IPS-18a (cell line): Measurements from ENCODE around the gene MMP24OS.

Experiments used
- H3K27ac ChIP-seq: one replicate; pipeline ENCODE4 v1.5.1; 2013; ENCODE audit warnings: low read length
- H3K27me3 ChIP-seq: one replicate; pipeline ENCODE4 v1.6.1; 2013; ENCODE audit warnings: mild to moderate bottlenecking, low read length; ENCODE audit not compliant: control insufficient read depth, insufficient read depth
- H3K36me3 ChIP-seq: one replicate; pipeline ENCODE4 v1.6.1; 2013; ENCODE audit warnings: low read depth, low read length; ENCODE audit not compliant: control insufficient read depth
- H3K4me1 ChIP-seq: one replicate; pipeline ENCODE4 v1.6.1; 2013; ENCODE audit warnings: low read depth, low read length; ENCODE audit not compliant: control insufficient read depth
- H3K4me3 ChIP-seq: one replicate; pipeline ENCODE4 v1.5.1; 2013; ENCODE audit warnings: low read length
- H3K9ac ChIP-seq: one replicate; pipeline ENCODE4 v1.6.1; 2013; ENCODE audit warnings: mild to moderate bottlenecking, low read length, moderate library complexity
- H3K9me3 ChIP-seq: one replicate; pipeline ENCODE4 v1.6.1; 2013; ENCODE audit warnings: low read depth, low read length; ENCODE audit not compliant: control insufficient read depth

The MMP24OS gene

GRCh38 chr20:35248641-35249475 is 29.1 kb downstream of the MMP24OS start:
- Histone ChIP-seq H3K4me1 (peaks cover 6% of the 10 kb centered on the region), H3K9me3 (no peaks in the 10 kb centered on the region), H3K27me3 (no peaks in the 10 kb centered on the region), H3K4me3 (no peak overlapping the region), H3K9ac (no peak overlapping the region), H3K36me3 (no peaks in the 10 kb centered on the region), H3K27ac (no peak overlapping the region)

- no peak overlapping the region for H3K27ac ChIP-seq
- no peaks in the 10 kb centered on the region for H3K27me3 ChIP-seq
- no peak overlapping the region for H3K9ac ChIP-seq
- H3K4me1 ChIP-seq, result peaks cover 6% of the 10 kb centered on the region
- H3K36me3 ChIP-seq, result no peaks in the 10 kb centered on the region
- no peak overlapping the region for H3K4me3 ChIP-seq
- H3K9me3 ChIP-seq, result no peaks in the 10 kb centered on the region
These were observed 31.2 kb downstream of the MMP24OS start for GRCh38 chr20:35246723-35247122.

DNA sequence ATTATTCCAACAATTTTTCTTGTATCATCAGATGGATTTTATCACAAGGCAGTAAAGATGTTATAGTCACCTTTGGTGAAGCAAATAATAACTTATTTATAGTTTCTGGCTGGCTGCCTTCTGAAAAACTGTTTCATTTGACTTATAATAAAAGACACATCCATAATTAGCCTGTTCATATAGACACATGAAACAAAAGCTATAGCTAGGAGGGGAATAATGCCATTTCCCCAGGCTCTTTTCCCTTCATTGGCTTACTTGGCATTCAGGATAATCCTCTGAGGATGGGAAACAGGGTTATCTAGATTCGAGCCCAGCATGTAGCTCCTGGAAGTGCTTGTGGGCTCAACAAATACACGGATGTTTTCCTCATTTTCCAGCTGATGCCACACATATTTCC is 33.9 kb downstream of the MMP24OS start:
- Histone ChIP-seq H3K9me3 (no peaks in the 10 kb centered on the region), H3K36me3 (no peaks in the 10 kb centered on the region), H3K27me3 (no peaks in the 10 kb centered on the region), H3K27ac (no peak overlapping the region), H3K9ac (no peak overlapping the region), H3K4me3 (no peak overlapping the region), H3K4me1 (no peaks in the 10 kb centered on the region)

- H3K4me3 ChIP-seq, result no peak overlapping the region
- H3K36me3 ChIP-seq, result no peaks in the 10 kb centered on the region
- H3K4me1 ChIP-seq, result no peaks in the 10 kb centered on the region
- no peak overlapping the region for H3K27ac ChIP-seq
- no peak overlapping the region for H3K9ac ChIP-seq
- no peaks in the 10 kb centered on the region for H3K9me3 ChIP-seq
- H3K27me3 ChIP-seq, result no peaks in the 10 kb centered on the region
These were observed 34.6 kb downstream of the MMP24OS start for GRCh38 chr20:35243317-35243716.

DNA sequence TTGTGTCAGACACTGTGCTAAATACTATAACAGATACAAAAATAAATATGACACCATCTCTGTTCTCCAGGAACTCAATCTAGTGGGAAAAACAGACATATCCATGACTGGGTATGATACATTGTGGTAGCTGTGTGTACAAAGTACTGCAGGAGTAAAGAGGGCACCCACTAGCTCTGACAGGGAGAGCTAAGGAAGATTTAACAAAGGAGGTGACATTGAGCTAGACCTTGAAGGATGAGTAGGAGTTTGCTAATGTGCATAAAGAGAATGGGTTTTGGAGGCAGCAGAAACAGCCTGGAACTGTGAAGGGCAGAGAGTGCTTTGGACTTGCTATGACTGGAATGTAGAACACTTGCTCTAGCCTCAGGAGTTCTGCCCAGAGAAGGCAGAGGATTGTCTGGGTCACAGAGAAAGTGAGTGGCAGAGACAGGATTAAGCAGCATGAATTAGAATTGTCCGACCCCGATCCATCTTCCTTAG is 37.1 kb downstream of the MMP24OS start:
- Histone ChIP-seq H3K4me1 (no peaks in the 10 kb centered on the region), H3K9me3 (no peaks in the 10 kb centered on the region), H3K27ac (no peak overlapping the region), H3K4me3 (no peak overlapping the region), H3K36me3 (no peaks in the 10 kb centered on the region), H3K9ac (no peak overlapping the region), H3K27me3 (no peaks in the 10 kb centered on the region)

GRCh38 chr20:35240083-35240810 is 37.7 kb downstream of the MMP24OS start:
- no peaks in the 10 kb centered on the region for H3K27me3 ChIP-seq
- no peak overlapping the region for H3K4me3 ChIP-seq
- H3K9ac ChIP-seq, result no peak overlapping the region
- no peak overlapping the region for H3K27ac ChIP-seq
- no peaks in the 10 kb centered on the region for H3K36me3 ChIP-seq
- H3K9me3 ChIP-seq, result no peaks in the 10 kb centered on the region
- no peaks in the 10 kb centered on the region for H3K4me1 ChIP-seq

- Histone ChIP-seq H3K4me1 (no peaks in the 10 kb centered on the region), H3K9ac (no peak overlapping the region), H3K27ac (no peak overlapping the region), H3K9me3 (no peaks in the 10 kb centered on the region), H3K27me3 (no peaks in the 10 kb centered on the region), H3K36me3 (no peaks in the 10 kb centered on the region), H3K4me3 (no peak overlapping the region)
These were observed 39.2 kb downstream of the MMP24OS start for GRCh38 chr20:35238735-35239134.

DNA sequence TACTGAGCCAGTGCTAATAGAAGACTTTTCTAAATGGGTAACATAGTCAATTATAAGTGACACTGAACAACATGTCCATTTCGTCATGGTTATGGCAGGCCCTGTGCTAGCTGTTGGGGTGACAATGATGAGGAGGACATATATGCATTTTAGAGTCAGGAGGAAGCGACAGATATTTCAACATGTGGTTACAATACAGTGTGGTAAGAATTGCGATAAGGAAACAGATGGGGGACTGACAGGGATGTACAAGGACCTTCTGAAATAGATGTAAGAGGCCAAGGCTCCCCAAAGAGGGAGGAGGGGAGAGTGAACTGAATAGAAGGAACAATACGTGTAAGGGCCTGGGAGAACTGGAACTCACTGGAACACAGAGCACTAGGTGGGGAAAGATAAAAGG is 39.8 kb downstream of the MMP24OS start:
- Histone ChIP-seq H3K36me3 (no peaks in the 10 kb centered on the region), H3K27me3 (no peaks in the 10 kb centered on the region), H3K9ac (no peak overlapping the region), H3K4me1 (no peaks in the 10 kb centered on the region), H3K4me3 (no peak overlapping the region), H3K27ac (no peak overlapping the region), H3K9me3 (no peaks in the 10 kb centered on the region)

DNA sequence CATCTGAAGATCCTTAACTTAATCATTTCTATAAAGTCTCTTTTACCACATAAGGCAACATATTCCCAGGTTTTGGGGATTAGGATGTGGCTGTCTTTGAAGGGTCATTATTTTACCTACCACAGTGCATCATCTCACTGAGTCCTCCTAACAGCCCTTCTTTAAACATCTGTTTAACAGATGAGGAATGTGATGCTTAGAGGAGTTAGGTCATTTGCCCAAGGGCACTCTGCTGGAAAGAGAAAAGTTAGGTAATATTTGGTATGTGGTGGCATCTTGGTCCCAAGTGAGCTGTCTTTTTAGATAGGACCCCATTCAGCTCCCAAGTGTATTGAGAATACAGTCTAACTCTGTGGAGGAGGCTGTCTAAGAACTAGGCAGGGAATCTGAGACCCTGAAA is 40.4 kb downstream of the MMP24OS start:
- no peak overlapping the region for H3K27ac ChIP-seq
- no peaks in the 10 kb centered on the region for H3K36me3 ChIP-seq
- no peaks in the 10 kb centered on the region for H3K27me3 ChIP-seq
- H3K9ac ChIP-seq, result no peak overlapping the region
- H3K9me3 ChIP-seq, result no peaks in the 10 kb centered on the region
- H3K4me3 ChIP-seq, result no peak overlapping the region
- no peaks in the 10 kb centered on the region for H3K4me1 ChIP-seq

DNA sequence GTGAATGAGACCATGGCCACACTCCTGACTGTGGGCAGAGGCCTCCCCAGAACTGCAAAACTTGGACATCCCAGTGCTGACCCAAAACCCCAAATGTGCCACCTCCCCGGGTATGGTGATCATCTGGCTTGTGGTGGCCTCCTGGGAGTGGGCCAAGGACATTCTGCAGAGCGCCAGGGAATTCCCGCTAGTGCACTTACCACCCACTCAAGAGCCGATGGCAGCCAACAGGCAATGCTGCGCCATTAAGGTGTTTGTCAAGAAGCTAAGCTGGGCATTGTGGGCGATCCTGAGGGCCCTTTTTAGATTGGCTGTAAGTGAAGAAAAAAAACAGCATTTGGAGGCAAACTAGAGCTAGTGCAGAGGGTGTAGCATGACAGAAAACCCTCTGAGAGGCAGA is 42.0 kb downstream of the MMP24OS start:
- Histone ChIP-seq H3K36me3 (no peaks in the 10 kb centered on the region), H3K27me3 (no peaks in the 10 kb centered on the region), H3K4me3 (no peak overlapping the region), H3K27ac (no peak overlapping the region), H3K4me1 (no peaks in the 10 kb centered on the region), H3K9me3 (no peaks in the 10 kb centered on the region), H3K9ac (no peak overlapping the region)

- Histone ChIP-seq H3K27me3 (peaks cover 10% of the 10 kb centered on the region), H3K4me3 (no peak overlapping the region), H3K36me3 (no peaks in the 10 kb centered on the region), H3K27ac (no peak overlapping the region), H3K4me1 (peaks cover 2% of the 10 kb centered on the region), H3K9ac (no peak overlapping the region), H3K9me3 (no peaks in the 10 kb centered on the region)
These were observed 45.3 kb downstream of the MMP24OS start for GRCh38 chr20:35232575-35232974.
